Measurements from ENCODE around the gene GALNTL6. TPM values are rescaled to one million over a fixed set of nuclear protein-coding genes. Genes with fewer than 3 reads are reported as not detected.

Gene GALNTL6
- total RNA-seq, 1 experiment from 2014 or later, result not detected

DNA sequence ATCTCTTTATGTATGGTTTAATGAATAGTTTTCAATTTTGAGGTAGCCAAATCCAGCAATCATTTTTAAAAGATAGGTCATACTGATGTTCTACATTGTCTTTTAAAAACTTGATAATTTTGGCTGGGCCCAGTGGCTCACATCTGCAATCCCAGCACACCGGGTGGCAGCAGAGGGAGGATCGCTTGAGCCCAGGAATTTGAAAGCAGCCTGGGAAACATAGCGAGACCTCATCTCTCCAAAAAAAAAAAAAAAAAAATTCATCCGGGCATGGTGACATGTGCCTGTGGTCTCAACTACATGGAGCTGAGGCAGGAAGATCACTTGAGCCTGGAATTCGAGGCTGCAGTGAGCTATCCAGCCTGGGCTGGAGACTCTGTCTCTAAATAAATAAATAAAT lies 419.8 kb downstream of the GALNTL6 start:
- CTCF ChIA-PET, result no interaction called here
- H3K27me3 ChIP-seq (ENCODE audit: insufficient read depth, low read depth), result no peaks in the 10 kb centered on the region

GRCh38 chr4:172243551-172243950 lies 430.3 kb downstream of the GALNTL6 start:
- Histone ChIP-seq H3K79me2 (ENCODE audit: low read depth) (no peaks in the 10 kb centered on the region), H3K4me2 (no peak overlapping the region), H3K4me3 (no peak overlapping the region), H3K9me2 (ENCODE audit: insufficient read depth) (no peaks in the 10 kb centered on the region), H3K4me1 (replicated peaks; ENCODE audit: insufficient read depth) (no peaks in the 10 kb centered on the region), H4K20me1 (ENCODE audit: insufficient read depth) (no peaks in the 10 kb centered on the region), H3F3A (ENCODE audit: insufficient read depth, low read depth) (no peaks in the 10 kb centered on the region), H3K27me3 (ENCODE audit: insufficient read depth, low read depth) (no peaks in the 10 kb centered on the region), H2AFZ (no peak overlapping the region), H3K9me3 (ENCODE audit: insufficient read depth, low read depth) (no peaks in the 10 kb centered on the region), H3K36me3 (ENCODE audit: low read depth) (no peaks in the 10 kb centered on the region), H3K27ac (no peak overlapping the region)
- no peak for TF ChIP-seq EZH2 (IDR thresholded peaks at IDR 0.05; ENCODE audit: low read depth)
- TF ChIP-seq CTCF (conservative IDR thresholded peaks at IDR 0.05), result no peak
- ChIA-PET POLR2A (ENCODE audit: unreplicated experiment) (no interaction called here), CTCF (no interaction called here)
- BruUV-seq (replicated peaks), result no TSS peak
- intact Hi-C loops (cut with micrococcal nuclease; ENCODE audit: unreplicated experiment), result no loop called here
- no peak for DNase-seq

More for the DNA sequence above, 419.8 kb downstream of the GALNTL6 start:
- Histone ChIP-seq H3K27ac (no peak overlapping the region), H3K9me2 (ENCODE audit: insufficient read depth) (no peaks in the 10 kb centered on the region), H4K20me1 (ENCODE audit: insufficient read depth) (no peaks in the 10 kb centered on the region), H3K9me3 (ENCODE audit: insufficient read depth, low read depth) (no peaks in the 10 kb centered on the region), H3K4me1 (replicated peaks; ENCODE audit: insufficient read depth) (no peaks in the 10 kb centered on the region), H2AFZ (no peak overlapping the region), H3K4me2 (no peak overlapping the region), H3K36me3 (ENCODE audit: low read depth) (no peaks in the 10 kb centered on the region), H3K4me3 (no peak overlapping the region), H3F3A (ENCODE audit: insufficient read depth, low read depth) (no peaks in the 10 kb centered on the region), H3K79me2 (ENCODE audit: low read depth) (no peaks in the 10 kb centered on the region)
- intact Hi-C loops (cut with micrococcal nuclease; ENCODE audit: unreplicated experiment), result no loop called here
- POLR2A ChIA-PET (ENCODE audit: unreplicated experiment), result no interaction called here
- no TSS peak for BruUV-seq (replicated peaks)
- TF ChIP-seq EZH2 (IDR thresholded peaks at IDR 0.05; ENCODE audit: low read depth) (no peak), CTCF (conservative IDR thresholded peaks at IDR 0.05) (no peak)
- no peak for DNase-seq

DNA sequence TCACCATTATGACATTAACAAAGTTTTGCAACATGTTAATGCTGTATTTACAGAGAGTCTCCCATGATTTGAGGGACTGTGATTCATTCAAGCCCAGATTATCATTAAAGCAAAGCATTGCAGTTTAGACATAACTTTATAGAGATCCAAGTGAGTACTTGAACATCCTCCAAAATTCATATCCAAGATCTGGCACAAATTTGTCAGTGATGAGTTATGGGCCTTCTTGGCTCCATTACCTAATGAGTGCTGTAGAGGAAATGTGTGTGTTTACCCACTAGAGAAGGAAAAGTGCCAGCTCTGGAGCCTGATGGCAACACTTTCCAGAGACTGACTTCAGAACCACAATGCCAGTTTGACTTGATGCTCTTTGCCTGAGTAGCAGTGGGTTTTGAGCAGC lies 432.3 kb downstream of the GALNTL6 start:
- no peak overlapping the region for H3K27ac ChIP-seq
- no peaks in the 10 kb centered on the region for H4K20me1 ChIP-seq (ENCODE audit: insufficient read depth)
- H3K4me3 ChIP-seq, result no peak overlapping the region
- H3K36me3 ChIP-seq (ENCODE audit: low read depth), result no peaks in the 10 kb centered on the region
- no peaks in the 10 kb centered on the region for H3K4me1 ChIP-seq (replicated peaks; ENCODE audit: insufficient read depth)
- H3K27me3 ChIP-seq (ENCODE audit: insufficient read depth, low read depth), result no peaks in the 10 kb centered on the region
- ChIA-PET CTCF (no interaction called here), POLR2A (ENCODE audit: unreplicated experiment) (no interaction called here)
- H3F3A ChIP-seq (ENCODE audit: insufficient read depth, low read depth), result no peaks in the 10 kb centered on the region
- intact Hi-C loops (cut with micrococcal nuclease; ENCODE audit: unreplicated experiment), result no loop called here
- no peaks in the 10 kb centered on the region for H3K79me2 ChIP-seq (ENCODE audit: low read depth)
- DNase-seq, result no peak
- no peak overlapping the region for H3K4me2 ChIP-seq
- no peaks in the 10 kb centered on the region for H3K9me2 ChIP-seq (ENCODE audit: insufficient read depth)
- H3K9me3 ChIP-seq (ENCODE audit: insufficient read depth, low read depth), result no peaks in the 10 kb centered on the region
- BruUV-seq (replicated peaks), result no TSS peak
- TF ChIP-seq CTCF (conservative IDR thresholded peaks at IDR 0.05) (no peak), EZH2 (IDR thresholded peaks at IDR 0.05; ENCODE audit: low read depth) (no peak)
- no peak overlapping the region for H2AFZ ChIP-seq
